Astrocyte of the spinal cord (primary cell): ENCODE results near the gene STRBP.
A peak's percentile ranks its signal among the peaks of the same experiment; 100 is the strongest.

Experiments used
- DNase-seq: peaks from one replicate; pipeline ENCODE4 v3.0.0; 2011; ENCODE audit warnings: low read depth, low spot score
- H3K4me3 ChIP-seq: 2 replicates; pipeline ENCODE4 v1.5.1; 2011; ENCODE audit warnings: low read depth, mild to moderate bottlenecking, low read length, moderate library complexity
- in situ Hi-C: cut with HindIII; loops from 2 replicates; pipeline ENCODE4 v1.10.0; 2017; ENCODE audit warnings: low sequenced_read_pairs
- TF ChIP-seq, protein P1 (sequence below): IDR thresholded peaks from 2 replicates; pipeline ENCODE4 v1.5.1; 2012; ENCODE audit warnings: low read depth, mild to moderate bottlenecking, low read length, inconsistent platforms

STRBP gene

DNA sequence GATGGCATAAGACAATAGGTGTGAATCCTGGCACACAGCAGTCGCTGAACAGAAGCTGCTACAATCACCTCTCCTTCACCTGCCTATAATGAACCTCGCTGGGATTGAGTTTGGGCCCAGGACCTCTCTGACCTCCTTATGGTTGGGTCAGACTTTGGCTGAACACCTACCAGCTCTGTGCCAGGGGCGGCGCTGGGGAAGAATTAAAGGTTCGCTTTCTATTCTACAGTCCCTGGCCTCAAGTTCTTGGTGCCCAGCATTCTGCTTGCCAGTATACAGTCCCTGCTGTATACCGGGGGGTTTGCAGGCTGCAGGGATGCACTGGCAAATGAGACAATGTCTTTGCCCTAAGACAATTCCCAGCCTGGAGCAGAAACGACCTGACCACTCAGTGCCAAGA, 895 bp upstream of the STRBP start:
- TF ChIP-seq, protein P1, sequence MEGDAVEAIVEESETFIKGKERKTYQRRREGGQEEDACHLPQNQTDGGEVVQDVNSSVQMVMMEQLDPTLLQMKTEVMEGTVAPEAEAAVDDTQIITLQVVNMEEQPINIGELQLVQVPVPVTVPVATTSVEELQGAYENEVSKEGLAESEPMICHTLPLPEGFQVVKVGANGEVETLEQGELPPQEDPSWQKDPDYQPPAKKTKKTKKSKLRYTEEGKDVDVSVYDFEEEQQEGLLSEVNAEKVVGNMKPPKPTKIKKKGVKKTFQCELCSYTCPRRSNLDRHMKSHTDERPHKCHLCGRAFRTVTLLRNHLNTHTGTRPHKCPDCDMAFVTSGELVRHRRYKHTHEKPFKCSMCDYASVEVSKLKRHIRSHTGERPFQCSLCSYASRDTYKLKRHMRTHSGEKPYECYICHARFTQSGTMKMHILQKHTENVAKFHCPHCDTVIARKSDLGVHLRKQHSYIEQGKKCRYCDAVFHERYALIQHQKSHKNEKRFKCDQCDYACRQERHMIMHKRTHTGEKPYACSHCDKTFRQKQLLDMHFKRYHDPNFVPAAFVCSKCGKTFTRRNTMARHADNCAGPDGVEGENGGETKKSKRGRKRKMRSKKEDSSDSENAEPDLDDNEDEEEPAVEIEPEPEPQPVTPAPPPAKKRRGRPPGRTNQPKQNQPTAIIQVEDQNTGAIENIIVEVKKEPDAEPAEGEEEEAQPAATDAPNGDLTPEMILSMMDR, result no peak
- H3K4me3 ChIP-seq, result peak overlapping the region; percentile 59
- in situ Hi-C loops, result no loop called here
- no peak for DNase-seq

DNA sequence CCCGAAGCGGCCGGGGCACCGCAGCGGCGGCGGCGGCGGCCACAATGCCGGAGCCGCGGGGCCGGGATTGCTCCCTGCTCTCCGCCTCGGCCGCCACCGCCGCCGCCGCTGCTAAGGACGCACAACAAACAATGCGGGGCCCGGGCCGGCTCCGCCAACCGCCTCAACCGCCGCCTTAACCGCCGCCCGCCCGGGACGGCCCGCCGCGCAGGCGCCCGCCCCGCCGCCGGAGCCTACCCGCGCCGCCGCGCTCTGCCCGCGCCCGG, 254 bp downstream of the STRBP start:
- in situ Hi-C loops, result no loop called here
- peak; percentile 5 for DNase-seq
- peak overlapping the region; percentile 58 for H3K4me3 ChIP-seq
- TF ChIP-seq, protein P1, result no peak

GRCh38 chr9:123267481-123268198, 746 bp downstream of the STRBP start:
- peak overlapping the region; percentile 58 for H3K4me3 ChIP-seq
- TF ChIP-seq, protein P1, result no peak
- DNase-seq, result no peak
- in situ Hi-C loops, result no loop called here

DNA sequence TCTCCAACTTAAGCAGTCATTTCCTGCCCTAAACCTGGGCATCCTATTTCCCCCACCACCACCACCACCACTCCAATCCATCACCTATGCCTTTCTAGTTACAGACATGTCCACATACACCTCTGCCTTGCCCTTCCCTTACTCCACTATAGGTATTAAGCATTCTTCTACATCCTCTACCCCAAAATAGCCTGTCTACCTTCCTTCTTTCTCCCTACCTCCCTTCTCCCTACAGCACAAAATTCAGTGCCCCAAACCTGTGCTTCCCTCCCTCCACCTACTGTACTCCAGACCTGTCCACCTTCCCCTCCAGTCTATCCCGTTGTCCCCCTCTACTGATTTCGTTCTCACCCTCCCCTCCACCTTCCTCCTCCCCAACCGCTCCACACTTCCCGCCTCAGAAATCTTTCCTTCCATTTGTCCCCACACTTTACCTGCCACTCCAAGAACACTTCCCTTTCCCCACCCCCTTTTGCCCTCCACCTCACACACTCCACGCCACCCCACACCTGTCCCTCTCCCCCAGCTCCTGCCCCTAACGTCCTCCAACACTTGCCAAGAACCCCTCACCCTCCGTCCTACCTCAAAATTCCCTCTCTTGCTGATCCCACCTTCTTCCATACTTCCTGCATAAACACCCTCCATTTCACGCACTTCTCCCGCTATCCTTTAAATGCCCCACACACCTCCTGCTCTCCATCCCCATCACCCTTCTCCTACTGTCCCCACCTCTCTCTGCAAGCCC, 1.6 kb downstream of the STRBP start:
- H3K4me3 ChIP-seq, result no peak overlapping the region
- DNase-seq, result no peak
- in situ Hi-C loops, result no loop called here
- TF ChIP-seq, protein P1, result no peak

DNA sequence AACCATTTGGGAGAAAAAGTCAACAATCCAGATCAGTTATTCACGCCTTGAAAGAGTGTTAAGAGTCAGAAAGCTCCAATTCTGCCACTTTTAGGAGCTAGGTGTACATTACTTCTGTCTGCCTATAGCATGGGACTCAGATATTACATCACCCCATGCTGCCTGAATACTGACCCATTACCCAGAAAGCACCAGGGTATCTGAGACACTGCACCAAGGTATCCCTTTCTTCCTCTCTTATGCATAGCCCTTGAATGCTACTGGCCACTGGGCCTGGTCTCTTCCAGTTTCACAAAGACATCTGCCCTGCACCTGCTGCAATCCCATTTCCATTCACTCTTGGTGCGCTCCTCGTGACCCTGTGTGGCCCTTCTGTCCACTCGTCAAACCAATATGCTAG, 2.6 kb downstream of the STRBP start:
- TF ChIP-seq, protein P1, result no peak
- H3K4me3 ChIP-seq, result no peak overlapping the region
- DNase-seq, result no peak
- in situ Hi-C loops, result no loop called here

- DNase-seq, result no peak
- TF ChIP-seq, protein P1, result no peak
- in situ Hi-C loops, result no loop called here
- no peak overlapping the region for H3K4me3 ChIP-seq
These were observed 5.2 kb downstream of the STRBP start for GRCh38 chr9:123263227-123263626.
